KBM-7 (cell line): ENCODE results near the gene COPZ1.
"Not testable (repeated sequence)": the region's sequence is repeated elsewhere in the genome, so short reads cannot be mapped to it uniquely, and the experiment has no call there.

ENCODE experiments used
- DNase-seq: peaks from one replicate; pipeline ENCODE4 v3.0.0-alpha.2; 2015
- in situ Hi-C: fragments of 300-500 bp; cut with MboI; formaldehyde crosslinking; loops from 2 replicates; pipeline ENCODE4 v1.14.3; 2020; ENCODE audit warnings: low sequenced_read_pairs, low pct_unique_long_range_greater_than_20kb, mixed read lengths

COPZ1 gene

DNA sequence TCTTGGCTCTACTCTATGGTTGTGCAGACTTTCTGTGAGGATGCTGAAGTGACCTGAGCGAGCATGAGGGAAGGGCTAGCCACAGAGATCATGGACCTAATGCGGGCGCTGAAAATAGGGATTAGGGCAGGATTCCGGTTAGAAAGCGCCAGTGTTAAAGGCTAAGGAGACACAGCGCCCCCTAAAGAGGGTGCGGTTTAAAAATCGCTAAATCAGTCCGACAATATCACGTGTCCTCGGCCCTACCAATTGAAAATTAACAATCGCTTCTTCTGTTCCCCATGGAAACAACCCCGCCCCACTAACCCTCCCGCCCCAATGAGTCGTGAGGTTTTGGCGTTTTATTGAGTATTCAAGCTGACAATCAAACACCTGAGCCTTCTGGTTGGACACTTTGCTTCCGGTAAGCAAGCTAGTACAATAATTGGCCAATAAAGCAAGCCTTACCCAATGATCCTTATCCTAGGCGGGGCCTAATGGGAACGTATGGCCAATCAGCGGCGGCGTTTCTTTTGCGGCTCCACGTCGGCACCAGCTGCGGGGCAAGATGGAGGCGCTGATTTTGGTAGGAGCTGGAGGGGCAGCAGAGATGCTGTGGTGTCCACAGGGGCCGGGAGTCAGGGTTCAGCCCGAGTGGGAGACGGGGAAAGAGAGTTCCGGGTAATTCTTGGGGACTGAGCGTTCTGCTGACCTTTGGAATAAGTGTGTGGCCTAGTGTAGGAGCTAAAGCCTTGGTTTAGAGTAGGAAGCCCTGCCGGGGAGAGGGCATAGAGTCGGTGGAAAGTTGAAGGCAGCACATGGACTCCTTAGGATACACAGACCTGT is at the start of gene COPZ1:
COPZ1 (plus strand) TSS at position 515 of the 825 bp plus-strand sequence; CDS start at position 548, 33 bp downstream.
- in situ Hi-C loops, result no loop called here
- DNase-seq, result peak; percentile 99

DNA sequence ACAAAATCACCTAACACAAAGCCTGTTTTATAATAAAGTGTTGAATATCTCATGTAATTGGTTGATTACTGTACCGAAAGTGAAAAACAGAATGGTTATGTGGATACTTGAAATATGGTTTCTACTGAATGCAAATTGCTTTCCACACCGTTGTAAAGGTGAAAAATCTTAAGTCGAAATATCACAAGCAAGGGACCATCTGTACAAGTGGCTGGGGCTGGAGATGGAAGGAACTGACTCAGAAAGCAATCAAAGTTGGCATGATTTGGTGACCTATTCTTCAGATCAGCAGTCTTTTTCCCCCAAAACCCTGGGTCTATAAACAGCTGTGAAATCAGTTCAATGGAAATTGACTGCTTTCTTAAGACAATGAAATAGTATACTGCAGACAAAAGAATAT is 48.6 kb upstream of the COPZ1 start:
- DNase-seq, result no peak
- in situ Hi-C loops, result no loop called here

GRCh38 chr12:54277823-54278276 is 47.1 kb upstream of the COPZ1 start:
- no peak for DNase-seq

DNA sequence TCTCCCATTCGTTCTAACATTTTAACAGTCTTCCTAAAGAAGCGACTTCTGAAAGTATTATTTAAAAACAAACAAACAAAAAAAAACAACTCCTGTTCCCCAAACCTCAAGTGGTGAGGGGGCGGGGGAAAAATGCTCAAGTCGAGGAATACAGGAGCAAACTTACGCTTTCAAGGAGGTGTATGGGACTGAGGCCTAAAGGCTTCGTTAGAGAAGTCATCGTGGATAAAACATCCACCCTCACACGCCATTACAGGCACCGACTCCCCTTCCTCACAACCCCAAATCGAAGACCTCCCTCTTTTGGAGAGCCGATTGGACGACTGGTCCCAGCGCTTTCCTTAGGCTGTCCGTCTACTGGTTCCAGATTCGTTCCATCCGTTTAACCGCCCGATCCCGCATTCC is 45.7 kb upstream of the COPZ1 start:
- in situ Hi-C loops, result no loop called here
- DNase-seq, result no peak

More at GRCh38 chr12:54277823-54278276, 47.1 kb upstream of the COPZ1 start:
- in situ Hi-C loops, result no loop called here

DNA sequence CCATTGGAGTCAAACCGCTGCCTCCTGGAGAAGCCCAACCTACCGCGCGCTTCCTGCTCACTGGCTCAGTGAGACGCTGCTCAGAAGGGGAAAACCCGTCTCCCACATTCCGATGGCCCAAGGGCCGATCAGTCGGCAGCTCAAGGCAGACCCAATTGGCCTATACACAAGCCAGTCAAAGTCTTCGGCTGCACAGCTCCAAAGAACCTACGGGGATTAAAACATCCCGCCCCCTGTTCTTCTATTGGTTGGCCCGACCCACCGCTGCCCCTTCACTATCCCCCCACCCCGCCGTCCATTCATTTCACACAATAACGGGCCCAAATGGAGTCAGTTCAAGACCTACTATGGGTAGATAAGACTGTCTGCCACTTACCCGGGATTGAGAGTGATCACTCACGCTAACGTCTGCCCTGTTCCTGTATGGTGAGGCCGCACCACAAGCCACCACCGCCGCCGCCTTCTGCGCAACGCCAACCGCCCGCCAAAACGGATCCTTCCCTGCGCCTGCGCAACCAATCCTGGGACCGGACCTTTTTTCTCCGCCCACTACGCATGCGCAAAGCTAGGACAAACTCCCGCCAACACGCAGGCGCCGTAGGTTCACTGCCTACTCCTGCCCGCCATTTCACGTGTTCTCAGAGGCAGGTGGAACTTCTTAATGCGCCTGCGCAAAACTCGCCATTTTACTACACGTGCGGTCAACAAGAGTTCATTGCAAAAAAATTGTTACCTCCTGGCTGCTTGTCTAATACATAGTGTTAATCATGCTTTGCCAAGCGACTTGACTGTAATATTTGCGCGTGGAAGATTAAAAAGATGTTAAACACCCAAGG is 45.1 kb upstream of the COPZ1 start, which contains the start of gene CBX5:
CBX5 (minus strand) TSS at position 491 of the 836 bp plus-strand sequence. CDS start 22,472 bp downstream, outside the sequence.
- DNase-seq, result peak; percentile 98
- in situ Hi-C loops, result no loop called here

- DNase-seq, result peak; percentile 99
- in situ Hi-C loops, result no loop called here
Observed at GRCh38 chr12:54280468-54281260, 44.3 kb upstream of the COPZ1 start, which contains the start of gene HNRNPA1. TSS of gene HNRNPA1 (plus strand) at chr12:54280726. CDS start at chr12:54280808, 82 bp downstream.

- DNase-seq, in situ Hi-C loops: not testable (repeated sequence)
Observed at GRCh38 chr12:54281261-54281638, 43.7 kb upstream of the COPZ1 start.

DNA sequence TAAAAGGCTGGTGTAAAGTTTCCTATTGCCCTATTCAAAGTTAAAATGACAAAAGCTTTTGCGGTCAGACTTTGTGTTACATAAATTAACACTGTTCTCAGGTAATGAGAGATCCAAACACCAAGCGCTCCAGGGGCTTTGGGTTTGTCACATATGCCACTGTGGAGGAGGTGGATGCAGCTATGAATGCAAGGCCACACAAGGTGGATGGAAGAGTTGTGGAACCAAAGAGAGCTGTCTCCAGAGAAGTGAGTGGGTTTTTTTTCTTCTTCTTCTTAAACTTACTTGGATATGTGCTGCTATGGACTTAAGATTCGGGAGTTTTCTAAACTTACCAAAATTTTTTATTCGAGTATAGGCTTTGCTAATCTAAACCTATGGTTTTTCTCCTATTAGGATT is 43.2 kb upstream of the COPZ1 start:
- in situ Hi-C loops, DNase-seq: not testable (repeated sequence)

GRCh38 chr12:54282949-54283593 is 41.9 kb upstream of the COPZ1 start:
- in situ Hi-C loops, result no loop called here
- no peak for DNase-seq

DNA sequence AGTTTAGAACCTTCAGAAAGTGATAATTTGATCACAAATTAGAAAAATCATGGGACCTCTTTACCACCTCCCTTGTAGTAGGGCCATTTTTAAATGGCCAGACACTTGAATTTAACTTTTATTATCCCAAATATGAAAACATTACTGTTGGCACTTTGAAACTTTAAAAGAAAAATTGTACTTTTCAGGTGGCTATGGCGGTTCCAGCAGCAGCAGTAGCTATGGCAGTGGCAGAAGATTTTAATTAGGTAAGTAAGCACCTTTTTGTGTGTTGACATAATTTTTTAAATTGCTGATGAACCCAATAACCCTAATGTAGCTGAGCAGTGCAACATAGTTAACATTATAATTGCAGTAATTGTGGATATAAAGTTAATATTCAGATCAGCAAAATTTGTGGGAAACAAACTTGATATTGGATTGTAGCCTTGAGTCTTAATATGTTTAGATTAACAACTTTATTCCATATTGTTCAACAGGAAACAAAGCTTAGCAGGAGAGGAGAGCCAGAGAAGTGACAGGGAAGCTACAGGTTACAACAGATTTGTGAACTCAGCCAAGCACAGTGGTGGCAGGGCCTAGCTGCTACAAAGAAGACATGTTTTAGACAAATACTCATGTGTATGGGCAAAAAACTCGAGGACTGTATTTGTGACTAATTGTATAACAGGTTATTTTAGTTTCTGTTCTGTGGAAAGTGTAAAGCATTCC is 40.7 kb upstream of the COPZ1 start:
- in situ Hi-C loops, DNase-seq: not testable (repeated sequence)

DNA sequence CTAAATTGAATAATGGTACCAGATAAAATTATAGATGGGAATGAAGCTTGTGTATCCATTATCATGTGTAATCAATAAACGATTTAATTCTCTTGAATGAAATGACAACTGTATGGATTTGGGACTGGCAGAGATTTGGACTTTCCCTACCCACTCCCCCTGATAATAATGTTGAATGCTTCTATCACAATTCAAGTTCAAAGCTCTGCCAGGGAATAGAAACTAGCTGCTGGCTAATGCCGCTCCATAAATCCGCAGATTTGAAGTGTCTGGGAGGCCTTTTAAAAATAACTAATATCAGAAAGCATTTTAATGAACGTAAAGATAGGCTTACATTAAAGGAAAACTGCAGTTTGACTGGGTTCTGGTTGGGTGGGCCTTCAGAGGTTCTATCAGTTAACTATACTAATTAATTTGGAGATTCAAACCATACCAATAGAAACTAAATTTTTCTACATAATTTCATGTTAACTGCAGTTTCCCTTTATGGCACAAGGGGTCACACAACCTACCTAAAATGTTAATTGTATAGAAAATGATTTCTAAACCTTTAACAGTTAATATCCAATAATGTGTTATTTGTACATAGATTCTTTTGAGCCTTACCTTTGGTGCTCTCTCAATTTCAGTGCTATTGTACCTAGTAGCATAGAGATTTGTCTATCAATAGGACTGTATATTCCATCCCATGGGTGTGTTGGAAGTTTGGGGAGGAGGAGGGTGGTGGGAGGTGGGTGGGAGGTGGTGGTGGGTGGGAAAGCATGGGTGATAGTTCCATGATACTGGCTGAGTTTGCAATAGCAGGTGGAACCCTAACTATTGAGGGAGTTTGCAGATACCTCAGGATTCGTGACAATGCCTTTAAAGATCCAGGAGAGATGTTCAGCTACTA is 39.5 kb upstream of the COPZ1 start:
- in situ Hi-C loops, result no loop called here
- no peak for DNase-seq

DNA sequence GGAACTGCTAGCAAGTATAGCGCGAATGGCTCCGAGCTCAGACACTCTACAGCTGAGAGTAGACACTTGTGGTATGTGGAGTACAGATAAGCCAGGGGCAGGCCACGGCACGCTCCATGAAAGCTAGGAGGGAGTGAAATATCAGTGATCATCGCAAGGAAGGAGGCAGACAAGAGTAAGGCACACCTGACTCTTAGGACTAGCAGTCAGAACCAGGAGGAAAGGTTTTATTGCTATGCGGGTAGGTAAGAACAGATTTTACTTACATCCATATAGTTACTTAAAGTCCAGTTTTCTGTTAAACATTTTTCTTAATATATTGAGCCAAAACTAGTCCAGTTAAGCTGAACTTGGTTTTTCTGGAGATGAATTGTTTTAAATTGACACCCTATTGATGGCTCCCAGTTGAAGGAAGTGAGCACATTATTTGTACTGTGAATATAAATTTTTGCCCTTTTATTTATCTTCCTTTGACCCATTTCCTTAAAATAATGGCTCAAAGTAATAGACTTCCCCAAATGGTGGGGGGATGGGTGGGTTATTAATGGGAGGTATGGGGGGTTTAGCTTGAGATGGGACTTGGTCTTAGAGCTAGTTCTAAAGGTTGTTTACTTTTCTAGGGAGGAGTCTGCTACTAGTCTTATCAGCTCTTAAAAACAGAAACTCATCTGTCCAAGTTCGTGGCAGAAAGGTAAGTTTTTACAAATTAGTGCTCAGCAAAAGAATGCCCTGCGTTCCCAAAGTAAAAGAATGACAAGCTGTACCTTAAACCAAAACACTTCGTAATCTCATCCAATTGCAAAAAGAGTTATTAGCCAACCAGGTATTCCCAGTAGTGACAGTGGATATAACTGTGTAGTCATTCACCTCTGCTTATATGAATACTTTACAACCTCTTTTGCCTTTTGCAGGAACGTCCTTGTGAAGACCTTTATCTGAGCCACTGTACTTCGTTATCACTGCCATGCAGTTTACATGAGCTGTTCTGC is 38.6 kb upstream of the COPZ1 start:
- no peak for DNase-seq
- in situ Hi-C loops, result no loop called here

DNA sequence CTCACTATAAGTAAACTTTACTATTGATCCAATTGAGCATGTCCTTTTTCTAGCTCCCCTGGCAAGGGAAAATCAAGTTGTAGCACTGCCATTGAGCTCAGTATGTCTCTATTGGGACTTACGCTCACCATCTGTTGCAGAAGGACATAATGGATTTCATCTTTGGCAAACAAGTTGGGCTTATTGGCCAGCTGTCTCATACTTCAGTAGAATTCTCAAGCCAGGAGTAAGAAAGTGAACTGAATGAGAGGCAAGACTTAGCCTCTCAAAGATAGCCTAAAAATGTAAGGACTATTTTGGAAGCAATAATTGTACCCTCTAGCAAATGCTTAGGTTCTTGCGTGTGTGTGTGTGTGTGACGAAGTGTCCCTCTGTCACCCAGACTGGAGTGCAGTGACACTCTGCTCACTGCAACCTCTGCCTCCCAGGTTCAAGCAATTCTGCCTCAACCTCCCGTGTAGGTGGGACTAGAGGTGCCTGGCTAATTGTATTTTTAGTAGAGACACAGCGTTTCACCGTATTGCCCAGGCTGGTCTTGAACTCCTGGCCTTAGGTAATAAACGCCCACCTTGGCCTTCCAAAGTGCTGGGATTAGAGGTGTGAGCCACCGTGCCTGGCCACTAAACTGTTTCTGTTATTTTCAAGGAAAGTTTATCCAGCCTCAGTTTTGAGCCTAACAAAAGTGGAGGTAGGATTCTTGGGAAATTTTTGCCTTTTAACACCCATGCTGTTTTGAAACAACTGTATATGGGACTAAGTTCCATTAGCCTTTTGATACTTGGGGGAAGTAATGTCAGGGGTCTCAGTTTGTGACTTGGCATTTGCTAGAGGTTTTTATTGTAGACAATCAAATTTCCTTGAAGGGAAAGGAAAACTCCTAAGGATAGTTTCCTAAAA is 37.4 kb upstream of the COPZ1 start:
- no peak for DNase-seq

GRCh38 chr12:54292083-54292930 is 32.6 kb upstream of the COPZ1 start:
- DNase-seq, result no peak
- in situ Hi-C loops, result no loop called here

More for the DNA sequence above, 37.4 kb upstream of the COPZ1 start:
- in situ Hi-C loops, result no loop called here
